GM18511 (cell line): ENCODE data around the gene DPP3.
"Not testable (repeated sequence)": the region's sequence is repeated elsewhere in the genome, so short reads cannot be mapped to it uniquely, and the experiment has no call there.

Experiments
- ATAC-seq: cut with Tn5 transposase; IDR thresholded peaks from one replicate; pipeline ENCODE4 v1.9.1; 2021; ENCODE audit warnings: mild to moderate bottlenecking, moderate library complexity; ENCODE audit not compliant: unreplicated experiment

Gene DPP3

GRCh38 chr11:66462911-66463310 lies 17.3 kb upstream of the DPP3 start:
- ATAC-seq, result no peak

- ATAC-seq, result not testable (repeated sequence)
Measured at GRCh38 chr11:66464116-66464515, 16.1 kb upstream of the DPP3 start.

- no peak for ATAC-seq
Measured at GRCh38 chr11:66464916-66465315, 15.3 kb upstream of the DPP3 start.

- no peak for ATAC-seq
Measured at GRCh38 chr11:66465373-66466224, 14.6 kb upstream of the DPP3 start.

- peak; percentile 84 for ATAC-seq
Measured at GRCh38 chr11:66466225-66467033, 13.8 kb upstream of the DPP3 start, which contains the start of gene PELI3. Gene PELI3 (plus strand): TSS chr11:66466905. CDS start chr11:66468129, 1,224 bp downstream.

GRCh38 chr11:66467034-66467659 lies 13.1 kb upstream of the DPP3 start:
- ATAC-seq, result peak; percentile 39

GRCh38 chr11:66467756-66468155 lies 12.5 kb upstream of the DPP3 start:
- ATAC-seq, result no peak

- ATAC-seq, result no peak
Measured at GRCh38 chr11:66468691-66469090, 11.5 kb upstream of the DPP3 start.

GRCh38 chr11:66469441-66469840 lies 10.8 kb upstream of the DPP3 start:
- no peak for ATAC-seq

GRCh38 chr11:66470015-66470414 lies 10.2 kb upstream of the DPP3 start:
- no peak for ATAC-seq

GRCh38 chr11:66471142-66471541 lies 9.1 kb upstream of the DPP3 start:
- no peak for ATAC-seq

- ATAC-seq, result no peak
Measured at GRCh38 chr11:66472054-66472453, 8.2 kb upstream of the DPP3 start.

GRCh38 chr11:66473167-66473566 lies 7.1 kb upstream of the DPP3 start:
- no peak for ATAC-seq

GRCh38 chr11:66473608-66474515 lies 6.4 kb upstream of the DPP3 start:
- ATAC-seq, result no peak

GRCh38 chr11:66475349-66476172 lies 4.7 kb upstream of the DPP3 start:
- no peak for ATAC-seq

GRCh38 chr11:66476173-66476840 lies 3.9 kb upstream of the DPP3 start:
- no peak for ATAC-seq

- ATAC-seq, result no peak
Measured at GRCh38 chr11:66476841-66477251, 3.4 kb upstream of the DPP3 start.

- ATAC-seq, result no peak
Measured at GRCh38 chr11:66477263-66478201, 2.7 kb upstream of the DPP3 start.
